ENCODE results near the gene HPD. TPM values are rescaled to one million over a fixed set of nuclear protein-coding genes. Genes with fewer than 3 reads are reported as not detected.
A peak's percentile ranks its signal among the peaks of the same experiment; 100 is the strongest.
"Not testable (repeated sequence)": the region's sequence is repeated elsewhere in the genome, so short reads cannot be mapped to it uniquely, and the experiment has no call there.

Gene HPD
- polyA plus RNA-seq (ENCODE audit: insufficient read length), result 2.6 TPM
- long read RNA-seq, donor 1, partial matches to known transcripts, result 0 of 1 reads
- long read RNA-seq, donor 1, other reads (novel, unspliced or antisense), result 0 of 1 reads
- long read RNA-seq, donor 2, partial matches to known transcripts, result 0 of 1 reads
- long read RNA-seq, donor 2, other reads (novel, unspliced or antisense), result 0 of 1 reads
- long read RNA-seq, donor 3, result 0 reads
- long read RNA-seq, donor 4, result 0 reads
- long read RNA-seq, donor 5, result 0 reads
- long read RNA-seq, donor 6, result 0 reads
- long read RNA-seq, donor 7, partial matches to known transcripts, result 0 of 1 reads
- long read RNA-seq, donor 7, other reads (novel, unspliced or antisense), result 0 of 1 reads
- long read RNA-seq, donor 8, result 0 reads

DNA sequence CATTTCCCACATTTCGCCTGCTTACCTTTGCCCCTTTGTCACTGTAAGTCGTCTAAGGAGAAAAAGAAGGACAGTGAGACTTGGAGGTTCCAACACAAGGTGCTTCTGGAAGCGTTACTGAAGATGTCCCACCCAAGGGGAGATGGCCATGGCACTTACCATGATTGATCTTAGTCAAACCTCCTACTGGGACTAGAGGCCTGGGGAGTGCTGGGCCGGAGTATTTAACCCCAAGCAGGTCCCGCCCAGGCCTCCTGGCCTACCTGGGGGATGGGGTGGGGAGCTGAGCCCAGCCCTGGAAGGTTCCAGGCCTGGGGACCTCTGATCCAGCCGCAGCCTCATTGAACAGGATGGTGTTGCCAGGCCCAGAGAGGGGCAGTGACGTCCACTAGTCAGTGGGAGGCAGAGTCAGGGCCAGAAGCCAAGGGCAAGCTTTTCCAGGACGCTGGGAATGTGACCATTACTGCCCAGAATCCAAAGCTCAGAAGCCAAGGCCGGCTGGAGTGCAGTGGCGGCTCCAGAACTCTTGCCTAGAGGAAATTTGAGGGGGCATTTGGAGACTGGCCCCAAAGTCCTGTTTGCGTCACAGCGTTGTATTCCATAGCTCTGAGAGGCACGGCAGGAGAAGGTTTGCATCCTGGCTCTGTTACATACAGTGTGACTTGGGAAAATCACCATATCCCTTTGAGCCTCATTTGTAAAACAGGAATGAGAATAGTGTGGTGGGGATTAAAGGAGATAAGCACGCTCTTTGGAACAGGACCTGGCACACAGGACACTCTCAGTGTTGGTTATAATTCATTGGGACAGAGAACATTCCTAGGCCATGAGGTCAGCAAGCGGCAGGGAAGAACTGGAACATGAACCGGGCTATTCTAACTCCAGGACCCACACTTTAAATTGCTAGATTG is at the start of gene HPD:
Gene HPD, minus strand, starts transcription at position 198 of the 911 bp plus-strand sequence. Its CDS starts 36 bp downstream, at position 162.
- peak; percentile 51 for DNase-seq

DNA sequence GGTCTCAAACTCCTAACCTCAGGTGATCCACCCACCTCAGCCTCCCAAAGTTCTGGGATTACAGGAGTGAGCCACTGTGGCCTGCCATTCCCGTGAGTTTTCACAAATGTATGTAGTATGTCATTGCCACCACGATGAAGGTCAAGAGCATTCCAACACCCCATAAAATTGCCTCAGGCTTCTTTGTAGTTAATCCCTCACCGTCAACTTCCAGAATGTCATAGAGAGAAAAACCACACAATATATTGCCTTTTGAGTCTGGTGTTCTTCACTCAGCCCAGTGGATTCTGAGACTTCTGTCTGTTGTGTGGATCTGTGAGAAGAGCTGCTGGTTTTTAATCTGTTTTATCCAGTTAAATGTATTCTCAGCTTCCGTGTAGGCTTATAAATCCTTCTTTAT is 47.1 kb upstream of the HPD start:
- no peak for DNase-seq

DNA sequence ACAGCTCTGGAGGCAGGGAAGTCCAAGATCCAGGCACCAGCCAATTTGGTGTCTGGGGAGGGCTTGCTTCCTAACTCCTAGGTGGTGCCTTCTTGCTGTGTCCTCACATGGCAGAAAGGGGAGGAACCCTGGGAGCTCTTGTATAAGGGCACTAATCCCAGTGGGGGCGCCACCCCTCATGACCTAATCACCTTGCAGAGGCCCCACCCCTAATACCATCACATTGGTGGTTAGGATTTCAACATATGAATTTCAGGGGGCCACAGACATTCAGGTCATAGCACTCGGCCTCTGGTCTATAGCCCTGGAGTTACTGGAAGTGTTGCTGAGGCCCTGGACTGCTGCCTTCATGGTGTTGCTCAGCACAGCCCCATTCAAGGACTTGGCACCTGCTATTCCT is 44.5 kb upstream of the HPD start:
- DNase-seq, result no peak

DNA sequence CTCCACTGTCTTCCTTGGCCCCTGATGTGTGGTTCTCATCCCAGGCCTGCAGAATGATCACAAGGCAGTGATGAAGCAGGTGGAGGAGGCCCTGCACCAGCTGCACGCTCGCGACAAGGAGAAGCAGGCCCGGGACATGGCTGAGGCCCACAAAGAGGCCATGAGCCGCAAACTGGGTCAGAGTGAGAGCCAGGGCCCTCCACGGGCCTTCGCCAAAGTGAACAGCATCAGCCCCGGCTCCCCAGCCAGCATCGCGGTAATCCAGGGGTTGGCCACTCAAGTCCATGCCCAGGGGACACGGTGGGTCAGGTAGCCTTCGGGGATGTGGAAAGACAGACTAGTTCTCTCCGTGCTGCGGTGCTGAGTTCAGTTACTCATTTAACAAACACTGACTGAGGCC is 40.9 kb upstream of the HPD start:
- no peak for DNase-seq

DNA sequence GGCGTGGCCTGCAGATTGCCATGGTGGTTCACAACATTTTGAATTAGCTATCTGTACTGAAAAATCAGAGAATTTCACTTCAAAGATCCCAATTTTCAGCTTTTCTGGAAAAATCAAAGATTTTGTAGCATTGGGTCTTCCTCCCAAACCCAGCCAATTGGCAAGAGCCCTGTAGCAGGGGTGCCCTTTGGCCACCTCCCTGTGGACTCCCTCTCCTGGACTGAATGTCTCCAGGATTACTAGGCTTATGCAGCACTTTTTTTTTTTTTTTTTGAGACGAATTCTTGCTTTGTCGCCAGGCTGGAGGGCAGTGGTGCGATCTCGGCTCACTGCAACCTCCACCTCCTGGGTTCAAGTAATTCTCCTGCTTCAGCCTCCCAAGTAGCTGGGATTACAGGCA is 39.6 kb upstream of the HPD start:
- no peak for DNase-seq

DNA sequence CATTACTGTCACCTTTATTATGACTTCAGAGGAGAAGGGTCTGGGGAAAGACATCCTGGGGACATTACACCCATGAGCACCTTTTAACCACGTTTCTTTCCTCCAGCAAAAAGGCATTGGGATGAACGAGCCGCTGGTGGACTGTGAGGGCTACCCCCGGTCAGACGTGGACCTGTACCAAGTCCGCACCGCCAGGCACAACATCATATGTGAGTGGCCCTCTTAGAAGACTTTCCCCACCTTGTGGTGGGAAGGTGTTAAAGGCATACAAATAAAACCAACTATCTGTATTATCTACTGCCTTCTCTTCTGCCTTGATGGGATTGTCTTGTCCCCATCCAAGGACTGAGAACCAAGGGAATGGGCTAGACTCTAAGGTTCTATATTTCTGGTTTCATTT is 36.0 kb upstream of the HPD start:
- DNase-seq, result no peak

DNA sequence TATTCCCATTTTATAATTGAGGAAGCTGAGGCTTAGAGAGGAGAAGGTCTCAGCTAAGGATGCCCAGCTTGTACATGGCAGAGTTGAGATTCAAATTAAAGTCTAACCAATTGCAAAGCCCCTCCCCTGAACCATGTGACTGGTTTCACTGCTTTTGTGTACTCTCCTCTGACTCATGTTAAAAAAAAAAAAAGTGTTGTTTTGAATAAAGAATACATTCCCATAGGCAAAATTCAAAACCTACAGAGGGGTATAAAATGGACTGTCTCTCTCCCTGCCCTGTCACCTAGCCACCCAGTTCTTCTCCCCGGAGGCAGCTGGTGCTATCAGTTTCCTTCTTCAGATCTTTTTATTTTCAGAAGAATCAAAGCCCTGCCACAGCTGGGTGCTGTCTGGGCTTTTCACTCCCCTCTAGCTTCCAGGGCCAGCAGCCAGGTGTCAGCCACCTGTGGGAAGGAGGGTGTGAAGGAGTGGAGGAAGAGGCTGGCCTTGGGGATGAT is 35.4 kb upstream of the HPD start:
- no peak for DNase-seq

DNA sequence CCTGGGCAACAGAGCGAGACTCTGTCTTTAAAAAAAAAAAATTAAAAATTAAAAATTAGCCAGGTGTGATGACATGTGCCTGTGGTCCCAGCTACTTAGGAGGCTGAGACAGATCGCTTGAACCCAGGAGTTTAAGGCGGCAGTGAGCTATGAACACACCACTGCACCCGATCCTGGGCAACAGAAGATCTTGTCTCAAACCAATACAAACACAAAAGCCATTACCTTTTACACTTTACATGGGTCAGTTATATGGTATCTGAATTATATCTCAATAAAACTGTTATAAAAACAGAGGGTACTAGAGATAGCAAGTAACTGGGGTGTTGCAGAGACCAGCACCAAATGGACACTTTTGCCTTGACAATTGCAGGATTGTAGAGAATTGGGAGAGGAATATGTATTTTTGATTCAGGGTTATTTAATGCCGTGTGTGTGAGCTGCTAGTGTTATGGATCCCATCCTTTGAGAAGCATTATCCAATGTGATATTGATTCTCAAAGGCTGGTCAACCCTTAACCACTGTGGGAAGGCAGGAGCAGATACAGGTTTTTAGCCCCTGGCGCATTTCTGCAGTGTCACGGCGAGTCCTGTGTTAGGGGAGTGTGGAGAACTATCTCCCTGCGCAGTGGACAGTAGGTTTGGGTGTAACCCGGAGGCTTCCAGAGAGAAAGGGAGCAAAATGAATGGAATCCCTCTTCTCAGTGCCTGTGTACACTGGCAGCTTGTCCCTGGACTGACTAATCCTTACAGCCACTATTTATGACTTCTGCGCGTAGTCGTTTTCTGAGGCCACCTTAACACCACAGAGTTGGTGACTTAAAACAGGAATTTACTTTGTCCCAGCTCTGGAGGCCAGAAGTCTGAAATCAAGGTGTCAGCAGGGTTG is 34.3 kb upstream of the HPD start:
- DNase-seq, result no peak

DNA sequence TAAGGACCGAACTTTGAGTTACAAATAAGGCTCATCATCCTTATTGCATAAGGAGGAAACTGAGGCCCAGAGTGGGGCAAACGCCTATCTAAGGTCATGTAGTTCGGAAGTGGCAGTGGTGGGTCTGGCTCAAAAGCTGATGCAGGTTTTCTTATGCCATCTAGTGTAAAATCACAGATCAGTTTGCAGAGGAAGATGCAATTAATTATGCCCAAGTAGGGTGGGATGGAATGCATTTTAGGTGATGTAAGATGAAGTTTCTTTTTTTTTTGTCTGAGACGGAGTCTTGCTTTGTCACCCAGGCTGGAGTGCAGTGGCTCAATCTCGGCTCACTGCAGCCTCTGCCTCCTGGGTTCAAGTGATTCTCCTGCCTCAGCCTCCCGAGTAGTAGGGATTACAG is 31.0 kb upstream of the HPD start:
- not testable (repeated sequence) for DNase-seq

DNA sequence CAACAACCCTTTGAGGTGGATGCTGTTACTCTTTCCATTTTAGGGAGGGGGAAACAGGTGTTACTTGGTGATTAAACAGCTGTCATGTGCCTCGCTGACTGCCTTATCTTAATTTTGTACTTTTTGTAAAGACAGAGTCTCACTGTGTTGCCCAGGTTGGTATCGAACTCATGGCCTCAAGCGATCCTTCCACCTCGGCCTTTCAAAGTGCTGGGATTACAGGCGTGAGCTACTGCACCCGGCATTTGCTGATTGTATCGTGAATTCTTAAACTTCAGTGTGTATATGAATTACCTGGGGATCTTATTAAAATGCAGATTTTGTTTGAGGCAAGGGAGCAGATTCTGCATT is 30.6 kb upstream of the HPD start:
- DNase-seq, result no peak

DNA sequence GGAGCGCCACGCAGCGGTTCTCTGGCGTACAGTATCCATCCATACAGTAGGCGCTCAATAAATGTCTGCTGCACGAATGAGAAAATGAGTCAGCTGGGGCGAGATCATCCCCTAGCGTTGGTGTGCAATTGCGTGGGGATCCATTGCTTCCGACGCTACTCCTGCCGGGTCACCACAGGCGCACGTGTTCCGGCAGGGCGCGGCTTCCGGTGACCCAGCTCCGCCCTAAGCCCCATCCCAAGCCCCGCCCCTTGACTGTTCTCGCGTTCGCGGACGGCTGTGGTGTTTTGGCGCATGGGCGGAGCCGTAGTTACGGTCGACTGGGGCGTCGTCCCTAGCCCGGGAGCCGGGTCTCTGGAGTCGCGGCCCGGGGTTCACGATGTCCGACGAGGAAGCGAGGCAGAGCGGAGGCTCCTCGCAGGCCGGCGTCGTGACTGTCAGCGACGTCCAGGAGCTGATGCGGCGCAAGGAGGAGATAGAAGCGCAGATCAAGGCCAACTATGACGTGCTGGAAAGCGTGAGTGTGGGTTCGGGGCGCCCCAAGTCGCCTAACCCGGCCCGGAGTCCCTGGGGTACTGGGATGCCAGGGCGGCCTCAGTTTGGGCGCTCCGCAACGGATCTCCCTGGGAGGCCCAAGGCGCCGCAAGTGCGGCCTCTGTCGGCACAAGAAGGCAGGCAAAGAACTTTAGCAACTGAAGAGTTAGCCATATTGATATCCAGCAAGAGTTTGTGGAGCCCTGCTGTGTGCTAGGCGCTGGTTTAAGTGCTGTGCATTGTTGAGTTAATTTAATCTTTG is 30.0 kb upstream of the HPD start, which contains the start of gene PSMD9:
Gene PSMD9, plus strand, starts transcription at position 313 of the 796 bp plus-strand sequence. Its CDS starts 67 bp downstream, at position 380.
- peak; percentile 95 for DNase-seq

DNA sequence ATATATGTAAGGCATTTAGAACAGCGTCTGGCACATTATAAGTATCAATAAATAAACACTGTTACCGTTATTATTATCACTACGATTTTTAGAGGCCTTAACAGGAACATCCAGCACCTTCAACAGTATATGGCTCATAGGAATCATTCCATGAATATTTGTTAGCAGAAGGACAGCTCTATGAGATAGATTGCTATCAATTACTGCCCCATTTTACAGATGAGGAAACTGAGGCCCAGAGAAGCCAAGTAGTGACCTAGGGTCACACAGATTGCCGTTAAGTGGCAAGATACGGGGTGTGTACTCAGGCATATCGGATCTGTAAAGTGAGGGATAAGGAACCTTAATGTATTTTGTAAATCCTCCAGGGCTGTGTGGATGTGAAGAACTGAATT is 29.4 kb upstream of the HPD start:
- DNase-seq, result no peak

DNA sequence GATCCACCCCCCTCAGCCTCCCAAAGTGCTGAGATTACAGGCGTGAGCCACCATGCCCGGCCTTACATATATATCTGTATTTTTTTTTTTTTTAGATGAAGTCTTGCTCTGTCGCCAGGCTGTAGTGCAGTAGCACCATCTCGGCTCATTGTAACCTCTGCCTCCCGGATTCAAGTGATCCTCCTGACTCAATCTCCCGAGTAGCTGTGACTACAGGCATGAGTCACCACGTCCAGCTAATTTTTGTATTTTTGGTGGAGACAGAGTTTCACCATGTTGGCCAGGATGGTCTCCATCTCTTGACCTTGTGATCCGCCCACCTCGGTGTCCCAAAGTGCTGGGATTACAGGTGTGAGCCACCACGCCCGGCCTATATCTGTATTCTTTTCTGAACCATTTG is 26.5 kb upstream of the HPD start:
- DNase-seq, result not testable (repeated sequence)

DNA sequence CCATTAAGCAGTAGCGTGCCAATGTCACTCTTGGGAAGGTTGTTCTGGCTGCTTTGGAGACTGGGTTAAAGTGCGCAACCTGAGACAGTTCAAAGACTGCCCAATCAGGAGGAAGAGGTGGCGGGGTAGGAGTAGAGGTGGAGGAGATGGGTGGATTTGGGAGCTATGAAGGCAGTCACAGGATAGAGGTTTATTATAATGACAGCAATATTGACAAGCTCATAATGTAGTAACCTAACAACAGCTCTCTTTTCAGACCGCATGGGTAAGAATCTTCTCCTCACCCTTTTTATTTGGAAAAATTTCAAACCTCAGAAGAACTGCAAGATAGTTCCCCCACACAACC is 24.6 kb upstream of the HPD start:
- DNase-seq, result no peak

DNA sequence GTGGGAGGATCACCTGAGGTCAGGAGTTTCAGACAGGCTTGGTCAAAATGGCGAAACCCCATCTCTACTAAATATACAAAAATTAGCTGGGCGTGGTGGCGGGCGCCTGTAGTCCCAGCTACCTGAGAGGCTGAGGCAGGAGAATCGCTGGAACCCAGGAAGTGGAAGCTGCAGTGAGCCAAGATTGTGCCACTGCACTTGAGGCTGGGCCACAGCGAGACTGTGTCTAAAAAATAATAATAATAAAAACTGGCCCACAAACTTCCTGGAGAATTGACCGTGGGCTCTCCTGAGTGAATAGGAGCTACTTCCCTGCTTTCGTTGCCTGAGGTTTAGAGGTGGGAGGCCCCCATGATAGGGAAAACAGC is 17.4 kb upstream of the HPD start:
- DNase-seq, result not testable (repeated sequence)

DNA sequence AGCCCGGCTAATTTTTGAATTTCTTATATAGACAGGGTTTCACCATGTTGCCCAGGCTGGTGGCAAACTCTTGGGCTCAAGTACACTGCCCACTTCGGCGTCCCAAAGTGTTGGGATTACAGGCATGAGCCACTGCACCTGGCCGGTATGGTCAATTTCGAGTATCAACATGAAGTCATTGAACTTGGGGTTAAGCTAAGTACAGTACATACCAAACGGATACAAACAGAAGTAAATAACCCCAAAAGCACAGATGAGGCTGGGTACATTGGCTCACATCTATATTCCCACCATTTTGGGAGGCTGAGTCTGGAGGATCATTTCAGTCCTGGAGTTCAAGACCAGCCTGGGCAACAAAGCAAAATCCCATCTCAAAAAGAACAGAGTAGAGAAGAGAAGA is 16.9 kb upstream of the HPD start:
- no peak for DNase-seq

DNA sequence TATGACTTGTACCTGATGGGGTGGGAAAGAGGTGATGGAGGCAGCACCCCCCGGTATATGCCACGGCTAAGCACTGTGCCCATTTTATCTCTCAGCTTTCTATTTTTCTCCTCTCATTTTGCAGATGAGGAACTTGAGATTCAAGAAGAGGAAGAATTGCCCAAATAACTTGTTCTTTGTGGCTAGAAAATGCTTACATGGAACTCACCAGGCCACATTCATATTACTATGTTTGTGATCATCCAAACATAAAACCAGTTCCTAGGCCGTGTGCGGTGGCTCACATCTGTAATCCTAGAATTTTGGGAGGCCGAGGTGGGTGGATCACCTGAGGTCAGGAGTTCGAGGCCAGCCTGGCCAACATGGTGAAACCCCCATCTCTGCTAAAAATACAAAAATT is 15.4 kb upstream of the HPD start:
- no peak for DNase-seq

DNA sequence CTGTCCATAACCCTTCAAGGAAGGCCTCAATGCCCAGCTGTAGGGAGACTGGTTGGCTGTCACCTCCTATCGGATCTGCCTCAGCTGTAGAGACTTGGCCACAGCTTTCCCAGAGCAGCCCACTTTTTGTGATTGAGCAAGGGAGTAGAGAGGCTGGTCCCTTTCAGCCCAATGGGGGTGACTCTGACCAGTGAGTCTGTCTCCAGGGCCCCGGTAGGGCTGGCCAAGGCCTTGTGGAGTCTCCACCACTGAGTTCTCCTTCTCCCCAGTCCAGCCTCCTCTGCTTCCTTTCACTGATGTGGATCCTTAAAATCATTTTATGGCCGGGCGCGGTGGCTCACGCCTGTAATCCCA is 14.5 kb upstream of the HPD start:
- no peak for DNase-seq

DNA sequence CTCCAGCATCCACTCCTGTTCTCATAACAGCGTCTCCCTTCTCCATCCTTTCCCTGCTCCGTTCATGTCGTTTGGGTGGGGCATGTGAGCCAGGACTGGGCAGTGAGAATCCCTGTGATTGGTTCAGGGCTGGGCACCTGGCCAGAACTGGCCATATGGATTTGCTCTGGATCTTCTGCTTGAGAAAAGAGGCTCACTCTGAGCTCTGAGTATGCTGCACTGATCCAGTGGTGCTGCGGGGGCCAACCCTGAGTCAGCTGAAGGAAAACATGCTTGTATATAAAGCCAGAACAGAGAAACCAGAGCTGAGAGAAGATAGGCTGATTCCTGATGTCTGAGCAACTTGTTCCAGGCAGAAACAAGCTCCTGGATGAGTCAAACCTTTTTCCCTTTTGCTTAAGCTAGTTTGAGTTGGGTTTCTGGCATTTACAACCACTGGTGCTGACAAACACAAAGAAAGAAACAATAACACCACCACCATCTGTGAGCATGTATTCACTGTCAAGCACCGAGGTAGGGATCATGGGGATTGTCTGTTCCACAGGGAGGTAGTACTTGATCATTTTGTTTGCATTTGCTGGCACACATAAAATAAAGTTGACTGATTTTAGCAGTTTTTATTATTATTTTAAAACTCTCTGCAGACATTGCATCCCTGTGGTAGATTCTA is 14.0 kb upstream of the HPD start:
- DNase-seq, result peak; percentile 58

DNA sequence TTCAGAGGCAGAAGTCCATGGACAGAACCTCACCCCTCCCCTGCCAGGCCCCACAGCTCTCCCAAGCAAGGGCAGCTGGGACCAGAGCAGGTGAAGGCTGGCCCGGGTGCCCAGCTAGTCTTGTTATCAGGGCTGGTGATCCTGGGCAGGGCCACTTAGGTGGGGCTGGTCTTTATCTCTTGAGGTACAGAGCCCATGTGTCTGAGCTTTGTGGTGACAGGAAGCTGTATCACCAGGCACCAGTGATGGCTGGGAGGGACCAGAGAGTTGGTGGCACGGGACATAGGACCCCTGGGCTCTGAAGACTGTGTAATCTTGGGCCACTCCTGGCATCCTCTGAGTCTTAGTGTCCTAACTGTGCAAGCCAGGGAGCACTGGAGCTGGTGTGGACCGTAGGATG is 12.8 kb upstream of the HPD start:
- DNase-seq, result no peak

DNA sequence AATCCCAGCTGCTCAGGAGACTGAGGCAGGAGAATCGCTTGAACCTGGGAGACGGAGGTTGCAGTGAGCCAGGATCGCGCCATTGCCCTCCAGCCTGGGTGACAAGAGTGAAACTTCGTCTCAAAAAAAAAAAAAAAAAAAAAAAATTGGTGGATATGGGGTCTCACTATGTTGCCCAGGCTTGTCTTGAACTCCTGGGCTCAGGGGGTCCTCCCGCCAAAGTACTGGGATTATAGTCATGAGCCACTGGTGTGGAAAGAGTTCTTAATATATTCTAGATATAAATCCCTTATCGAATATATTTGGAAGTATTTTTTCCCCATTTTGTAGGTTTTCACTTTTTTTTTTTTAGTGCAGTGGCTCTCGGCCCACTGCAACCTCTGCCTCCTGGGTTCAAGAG is 10.6 kb upstream of the HPD start:
- not testable (repeated sequence) for DNase-seq
